ENCODE measurements around the gene SBK2.

Gene SBK2

DNA sequence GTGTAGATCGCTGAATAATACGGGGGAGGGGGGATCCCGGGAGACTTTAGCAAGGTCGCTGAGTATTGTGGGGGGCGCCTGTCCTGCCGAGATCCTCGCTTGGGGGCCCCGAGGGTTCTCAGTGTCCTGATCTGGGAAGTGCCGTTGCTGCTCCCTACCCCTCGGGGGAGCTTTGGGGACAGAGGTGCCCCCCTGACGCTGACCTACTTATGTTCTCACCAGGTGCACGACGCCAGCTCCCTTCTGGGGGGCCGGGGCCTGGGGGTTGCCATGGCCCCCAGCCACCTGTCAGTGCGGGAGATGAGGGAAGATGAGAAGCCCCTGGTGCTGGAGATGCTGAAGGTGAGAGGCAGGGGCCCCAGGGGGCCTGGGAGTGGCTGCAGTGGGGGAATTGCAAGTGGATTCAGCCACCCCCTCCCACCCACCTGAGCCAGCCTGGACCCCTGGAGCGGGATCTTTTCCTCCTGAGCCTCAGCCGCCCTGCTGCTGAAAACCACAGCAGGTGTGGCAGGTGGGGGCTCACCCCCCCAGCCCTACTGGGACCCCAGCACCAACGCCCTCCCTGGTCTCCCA, 51.4 kb downstream of the SBK2 start:
- TF ChIP-seq, protein P1, sequence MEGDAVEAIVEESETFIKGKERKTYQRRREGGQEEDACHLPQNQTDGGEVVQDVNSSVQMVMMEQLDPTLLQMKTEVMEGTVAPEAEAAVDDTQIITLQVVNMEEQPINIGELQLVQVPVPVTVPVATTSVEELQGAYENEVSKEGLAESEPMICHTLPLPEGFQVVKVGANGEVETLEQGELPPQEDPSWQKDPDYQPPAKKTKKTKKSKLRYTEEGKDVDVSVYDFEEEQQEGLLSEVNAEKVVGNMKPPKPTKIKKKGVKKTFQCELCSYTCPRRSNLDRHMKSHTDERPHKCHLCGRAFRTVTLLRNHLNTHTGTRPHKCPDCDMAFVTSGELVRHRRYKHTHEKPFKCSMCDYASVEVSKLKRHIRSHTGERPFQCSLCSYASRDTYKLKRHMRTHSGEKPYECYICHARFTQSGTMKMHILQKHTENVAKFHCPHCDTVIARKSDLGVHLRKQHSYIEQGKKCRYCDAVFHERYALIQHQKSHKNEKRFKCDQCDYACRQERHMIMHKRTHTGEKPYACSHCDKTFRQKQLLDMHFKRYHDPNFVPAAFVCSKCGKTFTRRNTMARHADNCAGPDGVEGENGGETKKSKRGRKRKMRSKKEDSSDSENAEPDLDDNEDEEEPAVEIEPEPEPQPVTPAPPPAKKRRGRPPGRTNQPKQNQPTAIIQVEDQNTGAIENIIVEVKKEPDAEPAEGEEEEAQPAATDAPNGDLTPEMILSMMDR (IDR thresholded peaks at IDR 0.05): no peak
- Histone ChIP-seq H3K4me1 (peaks cover 8% of the 10 kb centered on the region), H2AFZ (peak overlapping the region; percentile 79), H3K9ac (no peak overlapping the region), H3K27me3 (ENCODE audit: control insufficient read depth, insufficient read depth, low read length) (no peaks in the 10 kb centered on the region), H3K27ac (peak overlapping the region; percentile 64), H3K9me3 (ENCODE audit: control insufficient read depth, low read length) (no peaks in the 10 kb centered on the region), H3K36me3 (ENCODE audit: control insufficient read depth, insufficient read depth, low read length) (no peaks in the 10 kb centered on the region), H3K4me3 (ENCODE audit: low read depth, low read length) (peak overlapping the region; percentile 64), H3K79me2 (peaks cover 4% of the 10 kb centered on the region), H3K4me2 (ENCODE audit: low read length) (peak overlapping the region; percentile 88)

GRCh38 chr19:55484593-55485438, 52.1 kb downstream of the SBK2 start, which contains the start of gene NAT14:
NAT14 (plus strand) TSS chr19:55485188; CDS start chr19:55485709, 521 bp downstream.
- Histone ChIP-seq H2AFZ (peak within 1 kb of the TSS; percentile 79), H3K4me2 (ENCODE audit: low read length) (peak within 1 kb of the TSS; percentile 88), H3K36me3 (ENCODE audit: control insufficient read depth, insufficient read depth, low read length) (no peaks in the 10 kb centered on the region), H3K27ac (peak within 1 kb of the TSS; percentile 64), H3K9ac (no peak within 1 kb of the TSS), H3K4me1 (peaks cover 8% of the 10 kb centered on the region), H3K9me3 (ENCODE audit: control insufficient read depth, low read length) (no peaks in the 10 kb centered on the region), H3K4me3 (ENCODE audit: low read depth, low read length) (peak within 1 kb of the TSS; percentile 64), H3K79me2 (peaks cover 4% of the 10 kb centered on the region), H3K27me3 (ENCODE audit: control insufficient read depth, insufficient read depth, low read length) (no peaks in the 10 kb centered on the region)
- TF ChIP-seq, protein P1 (IDR thresholded peaks at IDR 0.05): no peak

- Histone ChIP-seq H3K4me1 (peaks cover 13% of the 10 kb centered on the region), H3K9me3 (ENCODE audit: control insufficient read depth, low read length) (no peaks in the 10 kb centered on the region), H3K4me2 (ENCODE audit: low read length) (peak overlapping the region; percentile 88), H3K27ac (no peak overlapping the region), H2AFZ (no peak overlapping the region), H3K4me3 (ENCODE audit: low read depth, low read length) (peak overlapping the region; percentile 64), H3K9ac (no peak overlapping the region), H3K27me3 (ENCODE audit: control insufficient read depth, insufficient read depth, low read length) (no peaks in the 10 kb centered on the region), H3K79me2 (peaks cover 4% of the 10 kb centered on the region), H3K36me3 (ENCODE audit: control insufficient read depth, insufficient read depth, low read length) (no peaks in the 10 kb centered on the region)
- TF ChIP-seq, protein P1 (IDR thresholded peaks at IDR 0.05): no peak
Measured at GRCh38 chr19:55483706-55484592, 53.0 kb downstream of the SBK2 start.

DNA sequence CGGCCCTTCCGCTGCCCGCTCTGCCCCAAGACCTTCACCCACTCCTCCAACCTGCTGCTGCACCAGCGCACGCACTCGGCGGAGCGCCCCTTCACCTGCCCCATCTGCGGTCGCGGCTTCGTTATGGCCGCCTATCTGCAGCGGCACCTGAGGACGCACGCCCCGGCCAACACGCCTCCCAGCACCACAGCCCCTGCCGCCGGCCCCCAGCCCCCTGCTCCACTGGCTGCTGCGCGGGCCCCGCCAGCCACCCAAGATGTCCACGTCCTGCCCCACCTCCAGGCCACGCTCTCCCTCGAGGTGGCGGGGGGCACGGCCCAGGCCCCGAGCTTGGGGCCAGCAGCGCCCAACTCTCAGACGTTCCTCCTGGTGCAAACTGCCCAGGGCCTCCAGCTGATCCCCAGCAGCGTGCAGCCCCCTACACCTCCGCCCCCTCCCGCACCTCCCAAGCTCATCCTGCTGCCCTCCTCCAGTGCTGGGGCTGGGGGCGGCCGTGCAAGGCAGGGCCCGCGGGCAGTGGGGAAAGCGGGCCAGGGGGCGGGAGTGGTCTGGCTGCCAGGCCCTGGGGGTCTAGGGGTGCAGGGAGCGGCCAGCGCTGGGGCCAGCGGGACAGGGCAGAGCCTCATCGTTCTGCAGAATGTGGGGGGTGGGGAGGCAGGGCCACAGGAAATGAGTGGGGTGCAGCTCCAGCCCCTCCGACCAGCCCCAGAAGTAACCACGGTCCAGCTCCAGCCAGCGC, 53.8 kb downstream of the SBK2 start:
- no peak overlapping the region for H3K4me2 ChIP-seq (ENCODE audit: low read length)
- H3K36me3 ChIP-seq (ENCODE audit: control insufficient read depth, insufficient read depth, low read length): no peaks in the 10 kb centered on the region
- H3K79me2 ChIP-seq: peaks cover 5% of the 10 kb centered on the region
- H3K9me3 ChIP-seq (ENCODE audit: control insufficient read depth, low read length): no peaks in the 10 kb centered on the region
- TF ChIP-seq, protein P1 (IDR thresholded peaks at IDR 0.05): no peak
- H3K27me3 ChIP-seq (ENCODE audit: control insufficient read depth, insufficient read depth, low read length): no peaks in the 10 kb centered on the region
- H3K27ac ChIP-seq: no peak overlapping the region
- no peak overlapping the region for H2AFZ ChIP-seq
- peaks cover 13% of the 10 kb centered on the region for H3K4me1 ChIP-seq
- no peak overlapping the region for H3K4me3 ChIP-seq (ENCODE audit: low read depth, low read length)
- no peak overlapping the region for H3K9ac ChIP-seq

All from parathyroid adenoma (tissue), 2 donors.